HUES48 (cell line): Measurements from ENCODE around the gene WDR5B.

Experiments
- H3K27ac ChIP-seq: one replicate; pipeline ENCODE4 v1.7.0; 2013; ENCODE audit warnings: low read depth, low read length, inconsistent platforms
- H3K27me3 ChIP-seq: 2 replicates; pipeline ENCODE4 v1.6.1; 2013; ENCODE audit warnings: mild to moderate bottlenecking, low read length; ENCODE audit not compliant: control insufficient read depth, insufficient read depth
- H3K36me3 ChIP-seq: 2 replicates; pipeline ENCODE4 v1.6.1; 2013; ENCODE audit warnings: low read length; ENCODE audit not compliant: control insufficient read depth, insufficient read depth
- H3K4me1 ChIP-seq: 2 replicates; pipeline ENCODE4 v1.6.1; 2013; ENCODE audit warnings: mild to moderate bottlenecking, low read length; ENCODE audit not compliant: control insufficient read depth, insufficient read depth
- H3K4me3 ChIP-seq: 2 replicates; pipeline ENCODE4 v1.5.1; 2013; ENCODE audit warnings: mild to moderate bottlenecking, low read depth, low read length
- H3K9ac ChIP-seq: 2 replicates; pipeline ENCODE4 v1.6.1; 2013; ENCODE audit warnings: mild to moderate bottlenecking, low read depth, low read length, moderate library complexity
- H3K9me3 ChIP-seq: 2 replicates; pipeline ENCODE4 v1.6.1; 2013; ENCODE audit warnings: low read length; ENCODE audit not compliant: control insufficient read depth, insufficient read depth

Gene WDR5B

DNA sequence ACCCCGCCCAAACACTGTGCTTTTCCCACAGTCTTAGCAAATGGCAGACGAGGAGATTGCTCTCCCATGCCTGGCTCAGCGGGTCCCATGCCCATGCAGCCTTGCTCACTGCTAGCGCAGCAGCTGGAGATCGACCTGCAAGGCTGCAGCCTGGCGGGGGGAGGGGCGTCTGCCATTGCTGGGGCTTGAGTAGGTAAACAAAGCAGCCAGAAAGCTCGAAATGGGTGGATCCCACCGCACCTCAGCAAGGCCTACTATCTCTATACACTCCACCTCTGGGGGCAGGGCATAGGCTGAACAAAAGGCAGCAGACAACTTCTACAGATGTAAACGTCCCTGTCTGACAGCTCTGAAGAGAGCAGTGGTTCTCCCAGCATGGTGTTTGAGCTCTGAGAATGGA, 27.2 kb upstream of the WDR5B start:
- Histone ChIP-seq H3K4me1 (peaks cover 18% of the 10 kb centered on the region), H3K4me3 (no peak overlapping the region), H3K36me3 (peaks cover 45% of the 10 kb centered on the region), H3K9ac (no peak overlapping the region; the same call in 1 of the 2 replicates), H3K27ac (peak overlapping the region; percentile 89), H3K27me3 (no peaks in the 10 kb centered on the region), H3K9me3 (no peaks in the 10 kb centered on the region)

DNA sequence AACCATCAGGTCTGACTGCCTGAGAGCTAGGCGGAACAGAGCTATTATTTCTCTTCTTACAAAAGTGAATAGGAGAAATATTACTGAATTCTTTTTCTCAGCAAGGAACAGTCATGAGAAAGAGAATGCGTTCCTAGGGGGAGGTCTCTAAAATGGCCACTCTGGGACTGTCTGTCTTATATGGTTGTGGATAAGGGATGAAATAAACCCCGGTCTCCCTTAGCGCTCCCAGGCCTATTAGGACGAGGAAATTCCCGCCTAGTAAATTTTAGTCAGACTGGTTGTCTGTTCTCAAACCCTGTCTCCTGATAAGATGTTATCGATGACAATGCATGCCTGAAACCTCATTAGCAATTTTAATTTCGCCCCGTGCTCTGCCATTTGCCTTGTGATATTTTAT, 20.1 kb upstream of the WDR5B start:
- Histone ChIP-seq H3K4me1 (no peaks in the 10 kb centered on the region), H3K27ac (no peak overlapping the region), H3K27me3 (no peaks in the 10 kb centered on the region), H3K9ac (no peak overlapping the region), H3K9me3 (peaks cover 5% of the 10 kb centered on the region), H3K4me3 (no peak overlapping the region), H3K36me3 (peaks cover 92% of the 10 kb centered on the region)

DNA sequence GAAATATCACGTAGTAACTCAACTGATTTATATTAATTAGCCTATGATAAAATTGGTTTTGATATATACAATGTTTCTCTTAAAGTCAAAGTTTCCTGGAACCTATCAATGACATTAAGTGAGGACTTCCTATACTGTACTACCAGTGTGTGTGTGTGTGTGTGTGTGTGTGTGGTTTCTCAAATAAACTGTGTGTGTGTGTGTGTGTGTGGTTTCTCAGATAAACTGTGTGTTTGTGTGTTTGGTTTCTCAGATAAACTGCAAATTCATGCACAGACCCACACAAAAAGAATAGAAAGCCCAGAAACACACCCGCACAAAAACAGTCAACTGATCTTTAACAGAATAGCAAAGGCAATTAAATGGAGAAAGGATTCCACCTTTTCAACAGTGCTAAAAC, 14.5 kb upstream of the WDR5B start:
- Histone ChIP-seq H3K9me3 (no peaks in the 10 kb centered on the region), H3K27ac (no peak overlapping the region), H3K27me3 (no peaks in the 10 kb centered on the region), H3K4me1 (no peaks in the 10 kb centered on the region), H3K36me3 (peaks cover 86% of the 10 kb centered on the region), H3K4me3 (no peak overlapping the region), H3K9ac (no peak overlapping the region)

DNA sequence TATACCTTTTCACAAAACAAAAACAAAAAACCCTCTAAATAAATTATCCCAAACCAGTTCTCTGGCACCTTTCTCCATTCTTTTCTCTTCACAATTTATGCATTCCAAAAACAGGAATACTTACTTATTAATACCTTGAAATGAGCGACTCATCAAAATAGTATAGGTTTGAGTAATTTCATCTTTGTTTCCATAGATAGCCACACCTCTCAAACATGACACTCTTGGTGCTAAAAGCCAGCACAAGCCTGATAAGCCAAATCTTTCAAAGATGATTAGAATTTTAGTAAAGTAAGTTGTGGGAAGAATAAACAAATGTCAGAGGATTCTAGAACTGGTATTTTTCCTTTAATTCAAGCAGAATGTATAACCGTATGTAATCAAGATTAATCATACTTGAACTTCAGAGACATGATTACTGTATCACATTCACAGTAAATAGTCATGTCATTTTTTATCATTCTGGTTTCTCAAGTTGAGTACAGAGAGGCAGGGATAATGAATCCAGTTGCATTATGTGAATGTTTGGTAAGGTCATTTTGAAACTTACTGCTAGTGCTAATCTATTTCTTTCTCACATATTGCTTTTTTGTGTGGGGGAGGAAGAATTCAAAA, 12.1 kb upstream of the WDR5B start:
- Histone ChIP-seq H3K4me3 (no peak overlapping the region), H3K27ac (no peak overlapping the region), H3K27me3 (no peaks in the 10 kb centered on the region), H3K9me3 (no peaks in the 10 kb centered on the region), H3K4me1 (peaks cover 5% of the 10 kb centered on the region; the same call in 1 of the 2 replicates), H3K36me3 (peaks cover 85% of the 10 kb centered on the region), H3K9ac (no peak overlapping the region)

DNA sequence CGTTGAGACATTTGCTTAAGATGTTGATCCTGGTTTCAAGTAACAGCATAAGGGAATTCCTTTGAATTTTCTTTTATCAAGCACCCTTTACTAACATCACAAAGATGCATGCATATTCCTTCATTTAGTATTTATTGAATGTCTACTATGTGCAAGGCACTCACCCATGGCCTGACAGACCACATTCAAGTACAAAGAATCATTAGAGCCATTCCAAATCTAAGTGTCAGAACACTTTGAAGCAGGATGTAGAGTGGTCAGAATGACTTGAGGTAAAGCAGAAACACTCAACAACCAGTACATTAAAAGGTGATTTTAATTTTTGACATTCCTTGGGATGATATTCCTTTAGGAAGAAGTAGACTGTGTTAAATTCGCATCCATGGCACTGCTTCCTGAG, 6.0 kb upstream of the WDR5B start:
- no peak overlapping the region for H3K9ac ChIP-seq
- no peaks in the 10 kb centered on the region for H3K27me3 ChIP-seq
- peaks cover 42% of the 10 kb centered on the region for H3K36me3 ChIP-seq
- no peak overlapping the region for H3K4me3 ChIP-seq
- H3K4me1 ChIP-seq: peaks cover 16% of the 10 kb centered on the region
- no peak overlapping the region for H3K27ac ChIP-seq
- H3K9me3 ChIP-seq: no peaks in the 10 kb centered on the region

DNA sequence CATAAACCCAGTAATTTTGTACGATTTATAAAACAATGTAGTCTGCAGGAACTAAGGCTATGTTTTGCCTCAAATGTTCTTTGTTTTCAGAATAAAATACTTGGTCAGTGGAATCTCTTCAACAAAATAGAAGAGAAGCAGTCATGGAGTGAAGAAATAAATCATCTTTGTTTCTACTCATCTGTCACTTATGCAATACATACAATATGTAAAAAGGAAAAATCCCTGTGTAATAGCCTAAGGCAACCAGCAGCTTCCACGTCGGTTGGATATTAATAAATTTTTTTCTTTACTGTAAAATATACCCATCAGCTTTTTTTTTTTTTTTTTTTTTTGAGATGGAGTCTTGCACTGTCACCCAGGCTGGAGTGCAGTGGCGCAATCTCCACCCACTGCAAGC, 5.2 kb upstream of the WDR5B start:
- Histone ChIP-seq H3K9ac (no peak overlapping the region), H3K4me3 (no peak overlapping the region), H3K4me1 (peaks cover 18% of the 10 kb centered on the region), H3K27me3 (no peaks in the 10 kb centered on the region), H3K36me3 (peaks cover 34% of the 10 kb centered on the region), H3K27ac (no peak overlapping the region), H3K9me3 (no peaks in the 10 kb centered on the region)

DNA sequence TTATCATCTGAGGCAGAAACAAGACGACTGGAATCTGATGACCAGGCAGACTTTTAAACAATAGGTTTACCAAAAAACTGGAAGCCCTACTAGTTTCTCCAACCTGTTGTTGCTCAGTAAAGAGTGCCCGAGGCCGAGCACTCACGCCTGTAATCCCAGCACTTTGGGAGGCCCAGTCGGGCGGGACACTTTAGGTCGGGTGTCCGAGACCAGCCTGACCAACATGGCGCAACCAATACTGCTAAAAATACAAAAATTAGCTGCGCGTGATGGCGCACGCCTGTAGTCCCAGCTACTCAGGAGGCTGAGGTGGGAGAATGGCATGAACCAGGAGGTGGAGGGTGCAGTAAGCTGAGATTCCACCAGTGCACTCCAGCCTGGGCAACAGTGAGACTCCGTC, 1.1 kb upstream of the WDR5B start:
- Histone ChIP-seq H3K4me1 (peaks cover 11% of the 10 kb centered on the region), H3K27me3 (no peaks in the 10 kb centered on the region), H3K9ac (peak overlapping the region; percentile 85), H3K9me3 (no peaks in the 10 kb centered on the region), H3K4me3 (peak overlapping the region; percentile 90), H3K27ac (no peak overlapping the region), H3K36me3 (peaks cover 16% of the 10 kb centered on the region; the same call in 1 of the 2 replicates)

DNA sequence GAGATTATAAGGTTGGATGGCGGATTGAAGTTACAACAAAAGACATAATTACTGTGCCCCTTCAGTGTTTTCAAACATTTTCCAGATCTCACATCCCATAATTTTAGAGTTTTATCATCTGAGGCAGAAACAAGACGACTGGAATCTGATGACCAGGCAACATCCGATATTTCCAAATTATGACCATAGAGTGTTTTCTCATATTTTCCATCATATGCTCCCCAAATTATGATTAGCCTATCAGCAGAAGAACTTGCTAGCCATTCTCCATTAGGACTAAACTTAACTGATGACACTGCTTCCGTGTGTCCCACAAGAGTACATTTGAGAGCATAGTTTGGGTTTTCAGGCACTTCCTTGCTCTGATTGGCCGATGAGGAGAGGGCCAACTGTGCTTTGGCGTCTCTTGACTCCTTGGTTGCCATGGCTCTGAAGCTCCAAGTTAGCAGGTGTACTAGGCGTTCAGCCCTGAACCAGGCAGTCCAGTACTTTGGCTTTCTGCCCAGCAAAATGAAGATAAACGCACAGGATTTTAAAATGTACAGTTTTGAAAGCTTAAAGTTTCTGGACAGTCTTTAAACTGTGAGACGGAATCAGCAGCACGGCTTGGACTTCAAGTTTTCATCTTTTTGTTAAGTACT, 638 bp downstream of the WDR5B start:
- no peaks in the 10 kb centered on the region for H3K27me3 ChIP-seq
- H3K4me3 ChIP-seq: peak overlapping the region; percentile 90
- peak overlapping the region; percentile 28; the same call in 1 of the 2 replicates for H3K9ac ChIP-seq
- H3K9me3 ChIP-seq: no peaks in the 10 kb centered on the region
- peaks cover 9% of the 10 kb centered on the region for H3K4me1 ChIP-seq
- peaks cover 25% of the 10 kb centered on the region for H3K36me3 ChIP-seq
- H3K27ac ChIP-seq: peak overlapping the region; percentile 95

DNA sequence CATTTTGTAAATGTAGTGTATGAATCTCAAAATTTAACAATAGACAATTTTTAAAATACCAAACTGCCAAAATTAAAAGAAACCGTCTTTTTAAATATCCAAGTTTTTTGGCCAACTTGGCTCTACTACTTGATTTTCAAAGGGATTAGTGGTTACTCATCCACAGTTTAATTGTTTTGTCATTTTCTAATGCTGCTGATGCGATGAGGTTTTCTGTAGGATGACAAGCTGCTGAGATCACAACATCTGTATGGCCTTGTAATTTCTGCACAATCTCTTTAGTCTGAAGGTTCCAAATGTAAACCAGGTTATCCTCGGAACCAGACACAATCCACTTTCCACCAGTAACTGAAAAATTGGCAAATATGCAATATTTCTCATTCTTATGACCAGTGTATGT, 1.5 kb downstream of the WDR5B start:
- Histone ChIP-seq H3K27ac (no peak overlapping the region), H3K9ac (no peak overlapping the region), H3K27me3 (no peaks in the 10 kb centered on the region), H3K4me3 (no peak overlapping the region), H3K36me3 (peaks cover 33% of the 10 kb centered on the region), H3K4me1 (peaks cover 9% of the 10 kb centered on the region), H3K9me3 (no peaks in the 10 kb centered on the region)

DNA sequence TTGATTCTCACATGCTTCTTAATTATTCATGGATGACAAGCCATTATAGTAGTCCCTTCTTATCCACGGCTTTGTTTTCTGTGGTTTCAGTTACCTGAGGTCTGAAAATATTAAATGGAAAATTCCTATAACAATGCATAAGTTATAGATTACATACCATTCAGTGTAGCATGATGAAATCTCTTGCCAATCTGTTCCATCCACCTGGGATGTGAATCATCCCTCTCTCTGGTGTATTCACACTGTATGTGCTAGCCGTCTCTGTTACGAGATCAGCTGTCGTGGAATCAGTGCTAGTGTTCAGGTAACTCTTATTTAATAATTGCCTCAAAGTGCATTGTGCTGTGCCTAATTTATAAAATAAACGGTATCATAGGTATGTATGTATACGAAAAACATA, 5.2 kb downstream of the WDR5B start:
- Histone ChIP-seq H3K27me3 (no peaks in the 10 kb centered on the region), H3K4me3 (no peak overlapping the region), H3K4me1 (peaks cover 4% of the 10 kb centered on the region), H3K36me3 (peaks cover 62% of the 10 kb centered on the region), H3K27ac (no peak overlapping the region), H3K9ac (no peak overlapping the region), H3K9me3 (no peaks in the 10 kb centered on the region)

DNA sequence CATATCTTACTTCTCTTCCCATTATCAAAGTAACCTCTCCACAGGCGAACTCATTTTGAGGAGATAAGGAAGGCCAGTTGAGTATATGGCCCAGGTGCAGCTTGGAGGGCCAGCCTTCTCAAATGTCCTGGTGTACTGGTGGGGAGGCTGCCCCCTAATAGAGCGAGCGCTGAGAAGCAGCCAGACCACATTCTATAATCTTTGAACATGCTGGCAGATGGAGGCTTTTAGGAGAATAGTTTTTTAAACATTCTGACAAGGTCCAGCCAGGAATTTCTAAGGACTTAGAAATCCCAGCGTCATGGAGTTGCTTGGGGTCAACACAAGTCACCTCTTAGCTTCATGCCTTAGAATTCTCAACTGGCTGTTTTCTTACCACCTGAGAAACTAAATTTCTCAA, 5.8 kb downstream of the WDR5B start:
- H3K4me1 ChIP-seq: peaks cover 3% of the 10 kb centered on the region
- no peak overlapping the region for H3K4me3 ChIP-seq
- peaks cover 66% of the 10 kb centered on the region for H3K36me3 ChIP-seq
- no peaks in the 10 kb centered on the region for H3K9me3 ChIP-seq
- H3K27ac ChIP-seq: no peak overlapping the region
- no peaks in the 10 kb centered on the region for H3K27me3 ChIP-seq
- H3K9ac ChIP-seq: no peak overlapping the region
